ENCODE data around the gene MTM1. TPM values are rescaled to one million over a fixed set of nuclear protein-coding genes. Genes with fewer than 3 reads are reported as not detected.

MTM1 gene
- total RNA-seq, 1 experiment from 2014 or later, result 22.9 TPM

- DNase-seq, result peak in 1 of 2 experiments; percentile 44
- peaks cover 12% of the 10 kb centered on the region; the same call in 1 of the 2 replicates for H3K79me2 ChIP-seq (ENCODE audit: low read depth)
- H2AFZ ChIP-seq, result no peak overlapping the region
- no peaks in the 10 kb centered on the region for H3K9me3 ChIP-seq (ENCODE audit: insufficient read depth, low read depth)
- TF ChIP-seq EZH2 (IDR thresholded peaks at IDR 0.05; ENCODE audit: low read depth) (no peak), CTCF (conservative IDR thresholded peaks at IDR 0.05) (peak; percentile 94)
- no peaks in the 10 kb centered on the region for H3K9me2 ChIP-seq (ENCODE audit: insufficient read depth)
- H4K20me1 ChIP-seq (ENCODE audit: insufficient read depth), result 0 out of 2 replicates have a peak, but pooled peaks cover 9% of the 10 kb centered on the region
- H3F3A ChIP-seq (ENCODE audit: insufficient read depth, low read depth), result no peaks in the 10 kb centered on the region; the same call in 1 of the 2 replicates
- H3K27ac ChIP-seq, result no peak overlapping the region
- no peaks in the 10 kb centered on the region for H3K4me1 ChIP-seq (replicated peaks; ENCODE audit: insufficient read depth)
- H3K27me3 ChIP-seq (ENCODE audit: insufficient read depth, low read depth), result no peaks in the 10 kb centered on the region
- H3K4me3 ChIP-seq, result no peak overlapping the region
- intact Hi-C loops (cut with micrococcal nuclease; ENCODE audit: unreplicated experiment), result loop anchor here (2.0 to 10.0 kb wide), 5 partner anchors 57 to 625 kb away; partner anchors contain the start of gene MAMLD1
- H3K36me3 ChIP-seq (ENCODE audit: low read depth), result no peaks in the 10 kb centered on the region
- BruUV-seq (replicated peaks), result no TSS peak
- no peak overlapping the region for H3K4me2 ChIP-seq
- CTCF ChIA-PET, result interaction anchor here (1.0 kb wide), 1 partner anchor 648 kb away, joined by 5 read pairs; no protein-coding TSS in a partner anchor
- POLR2A ChIA-PET (ENCODE audit: unreplicated experiment), result interaction anchor here (0.6 kb wide), 2 partner anchors 9 to 649 kb away, joined by 4 read pairs; no protein-coding TSS in a partner anchor
Measured at GRCh38 chrX:150587585-150588503, 19.4 kb downstream of the MTM1 start.

- no peak overlapping the region for H2AFZ ChIP-seq
- H3K79me2 ChIP-seq (ENCODE audit: low read depth), result peaks cover 5% of the 10 kb centered on the region; the same call in 1 of the 2 replicates
- POLR2A ChIA-PET (ENCODE audit: unreplicated experiment), result no interaction called here
- intact Hi-C loops (cut with micrococcal nuclease; ENCODE audit: unreplicated experiment), result no loop called here
- no peaks in the 10 kb centered on the region for H3K9me3 ChIP-seq (ENCODE audit: insufficient read depth, low read depth)
- no TSS peak for BruUV-seq (replicated peaks)
- no peaks in the 10 kb centered on the region for H3K4me1 ChIP-seq (replicated peaks; ENCODE audit: insufficient read depth)
- H3F3A ChIP-seq (ENCODE audit: insufficient read depth, low read depth), result no peaks in the 10 kb centered on the region
- no peaks in the 10 kb centered on the region for H3K27me3 ChIP-seq (ENCODE audit: insufficient read depth, low read depth)
- H3K36me3 ChIP-seq (ENCODE audit: low read depth), result no peaks in the 10 kb centered on the region
- no peaks in the 10 kb centered on the region for H3K9me2 ChIP-seq (ENCODE audit: insufficient read depth)
- no peak overlapping the region for H3K4me2 ChIP-seq
- H3K27ac ChIP-seq, result no peak overlapping the region
- CTCF ChIA-PET, result no interaction called here
- DNase-seq, result no peak
- no peaks in the 10 kb centered on the region for H4K20me1 ChIP-seq (ENCODE audit: insufficient read depth)
- TF ChIP-seq EZH2 (IDR thresholded peaks at IDR 0.05; ENCODE audit: low read depth) (no peak), CTCF (conservative IDR thresholded peaks at IDR 0.05) (no peak)
- no peak overlapping the region for H3K4me3 ChIP-seq
Measured at GRCh38 chrX:150594584-150594983, 26.2 kb downstream of the MTM1 start.

- Histone ChIP-seq H3K36me3 (ENCODE audit: low read depth) (no peaks in the 10 kb centered on the region), H3F3A (ENCODE audit: insufficient read depth, low read depth) (no peaks in the 10 kb centered on the region), H2AFZ (no peak overlapping the region), H3K27ac (no peak overlapping the region), H3K9me3 (ENCODE audit: insufficient read depth, low read depth) (no peaks in the 10 kb centered on the region), H3K79me2 (ENCODE audit: low read depth) (no peaks in the 10 kb centered on the region), H3K4me1 (replicated peaks; ENCODE audit: insufficient read depth) (no peaks in the 10 kb centered on the region), H3K4me3 (no peak overlapping the region), H4K20me1 (ENCODE audit: insufficient read depth) (no peaks in the 10 kb centered on the region), H3K27me3 (ENCODE audit: insufficient read depth, low read depth) (no peaks in the 10 kb centered on the region), H3K9me2 (ENCODE audit: insufficient read depth) (no peaks in the 10 kb centered on the region), H3K4me2 (no peak overlapping the region)
- ChIA-PET CTCF (no interaction called here), POLR2A (ENCODE audit: unreplicated experiment) (no interaction called here)
- no TSS peak for BruUV-seq (replicated peaks)
- TF ChIP-seq CTCF (conservative IDR thresholded peaks at IDR 0.05), result no peak
- no peak for TF ChIP-seq EZH2 (IDR thresholded peaks at IDR 0.05; ENCODE audit: low read depth)
- DNase-seq, result no peak
- intact Hi-C loops (cut with micrococcal nuclease; ENCODE audit: unreplicated experiment), result no loop called here
Measured at GRCh38 chrX:150599226-150599625, 30.8 kb downstream of the MTM1 start.

Measured in PC-9 (cell line).